ENCODE measurements around the gene C10orf90. TPM values are rescaled to one million over a fixed set of nuclear protein-coding genes. Genes with fewer than 3 reads are reported as not detected.
A peak's percentile ranks its signal among the peaks of the same experiment; 100 is the strongest.

The C10orf90 gene
- total RNA-seq, 2 donors from 2014 or later: 0.19 to 0.26 TPM

GRCh38 chr10:126481181-126481580 is 189.3 kb downstream of the C10orf90 start:
- no peak overlapping the region for H3K4me3 Mint-ChIP-seq
- H3K4me1 Mint-ChIP-seq: peaks cover 10% of the 10 kb centered on the region
- no peak overlapping the region for H3K27ac Mint-ChIP-seq
- H3K36me3 Mint-ChIP-seq (ENCODE audit: low read depth): no peaks in the 10 kb centered on the region
- ATAC-seq (replicated peaks): no peak
- H3K27me3 Mint-ChIP-seq: no peaks in the 10 kb centered on the region
- peaks cover 6% of the 10 kb centered on the region for H3K9me3 Mint-ChIP-seq

DNA sequence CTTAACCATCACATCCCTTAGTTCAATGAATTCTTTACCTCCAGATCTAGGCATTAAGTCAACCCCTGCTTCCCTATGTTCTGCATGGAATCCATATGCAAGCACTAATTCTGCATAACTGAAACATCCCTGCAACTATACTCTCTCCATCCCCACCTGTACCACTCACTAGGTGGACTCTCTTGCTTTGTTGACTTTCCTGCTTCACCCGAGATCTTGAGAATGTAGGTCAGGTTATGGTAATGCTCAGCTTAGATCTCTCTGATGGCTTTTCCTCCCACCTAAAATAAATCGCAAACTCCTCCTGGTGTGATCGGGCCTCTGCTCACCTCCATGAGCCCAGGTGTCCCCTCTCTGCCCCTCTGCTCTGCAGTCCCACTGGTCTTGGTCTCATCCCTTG is 189.8 kb downstream of the C10orf90 start:
- H3K27me3 Mint-ChIP-seq: no peaks in the 10 kb centered on the region
- no peak overlapping the region for H3K4me3 Mint-ChIP-seq
- H3K4me1 Mint-ChIP-seq: peaks cover 10% of the 10 kb centered on the region
- H3K27ac Mint-ChIP-seq: no peak overlapping the region
- H3K36me3 Mint-ChIP-seq (ENCODE audit: low read depth): no peaks in the 10 kb centered on the region
- H3K9me3 Mint-ChIP-seq: peaks cover 6% of the 10 kb centered on the region
- ATAC-seq (replicated peaks): no peak

- Mint-ChIP-seq H3K4me1 (peaks cover 10% of the 10 kb centered on the region), H3K27me3 (no peaks in the 10 kb centered on the region), H3K9me3 (peaks cover 6% of the 10 kb centered on the region), H3K27ac (no peak overlapping the region), H3K4me3 (no peak overlapping the region), H3K36me3 (ENCODE audit: low read depth) (no peaks in the 10 kb centered on the region)
- no peak for ATAC-seq (replicated peaks)
Measured at GRCh38 chr10:126479280-126479895, 191.1 kb downstream of the C10orf90 start.

DNA sequence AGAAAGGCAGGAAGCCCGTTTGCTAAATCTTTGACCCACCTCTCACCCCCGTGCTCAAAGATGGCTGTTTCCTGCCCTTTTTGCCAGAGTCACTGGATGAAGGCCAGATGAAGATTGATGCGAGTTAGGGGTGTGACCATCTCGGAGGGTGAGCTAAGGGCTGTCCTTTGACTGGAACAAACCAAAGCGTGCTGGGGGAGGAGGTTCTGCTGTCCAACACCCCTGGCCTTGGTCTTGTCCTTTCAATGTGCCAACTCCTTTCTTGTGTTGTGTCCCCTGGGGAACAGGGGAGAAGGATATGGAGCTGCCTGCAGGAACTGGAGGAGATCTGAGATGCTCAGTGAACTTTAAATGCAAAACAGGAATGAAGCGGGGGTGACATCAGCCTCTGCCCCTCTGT is 191.9 kb downstream of the C10orf90 start:
- Mint-ChIP-seq H3K9me3 (peaks cover 6% of the 10 kb centered on the region), H3K4me1 (peaks cover 10% of the 10 kb centered on the region), H3K4me3 (no peak overlapping the region), H3K27ac (no peak overlapping the region), H3K36me3 (ENCODE audit: low read depth) (no peaks in the 10 kb centered on the region), H3K27me3 (no peaks in the 10 kb centered on the region)
- no peak for ATAC-seq (replicated peaks)

DNA sequence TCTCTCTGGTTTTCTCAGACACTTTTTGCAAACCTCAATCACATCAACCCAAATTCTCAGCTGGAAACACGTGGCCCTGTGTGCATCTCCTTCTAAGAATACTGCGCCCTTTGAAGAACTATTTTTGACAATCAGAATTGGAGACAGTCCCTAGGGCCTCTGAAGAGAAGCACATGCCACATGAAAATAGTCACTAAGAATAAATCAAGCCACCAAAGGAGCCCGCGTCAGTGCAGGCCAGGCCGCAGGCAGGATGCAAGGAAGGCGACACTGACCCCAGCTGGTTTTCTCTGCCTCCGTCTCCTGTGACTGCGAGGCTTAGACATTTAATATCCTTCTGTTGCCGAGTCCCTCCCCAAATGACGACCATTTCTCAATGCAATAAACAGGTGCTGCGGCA is 194.2 kb downstream of the C10orf90 start:
- peaks cover 10% of the 10 kb centered on the region for H3K4me1 Mint-ChIP-seq
- no peaks in the 10 kb centered on the region for H3K36me3 Mint-ChIP-seq (ENCODE audit: low read depth)
- no peaks in the 10 kb centered on the region for H3K27me3 Mint-ChIP-seq
- no peak overlapping the region for H3K4me3 Mint-ChIP-seq
- peaks cover 6% of the 10 kb centered on the region for H3K9me3 Mint-ChIP-seq
- no peak for ATAC-seq (replicated peaks)
- no peak overlapping the region for H3K27ac Mint-ChIP-seq

DNA sequence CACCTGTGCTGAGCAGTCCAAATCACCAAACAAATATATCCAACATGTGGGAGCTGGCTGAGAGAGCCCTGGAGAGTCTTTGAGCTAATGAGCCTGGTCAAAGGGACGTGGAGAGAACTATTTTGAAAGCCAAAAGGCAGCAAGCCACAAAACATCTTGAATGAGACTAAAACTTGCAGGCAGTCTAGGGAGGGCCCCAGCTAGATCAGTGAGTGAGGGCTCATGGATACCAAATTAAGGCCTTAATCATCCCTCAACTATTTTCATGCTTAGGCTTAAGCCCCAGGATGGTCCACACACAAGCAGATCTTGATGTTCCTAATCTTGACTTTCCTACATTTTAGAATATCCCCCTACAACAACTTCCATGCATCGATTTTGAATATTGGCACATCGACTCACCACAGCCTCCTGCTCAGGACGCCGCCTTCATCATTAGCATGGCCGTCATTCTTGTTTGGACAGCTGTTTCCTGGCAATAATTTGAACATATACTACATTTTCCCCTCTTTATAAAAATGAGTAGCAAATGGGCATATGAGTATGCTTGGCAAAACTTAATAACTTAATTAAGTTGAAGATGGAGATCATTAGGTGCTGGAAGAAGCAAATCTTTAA is 195.3 kb downstream of the C10orf90 start:
- Mint-ChIP-seq H3K4me3 (no peak overlapping the region), H3K27ac (no peak overlapping the region), H3K9me3 (no peaks in the 10 kb centered on the region), H3K27me3 (no peaks in the 10 kb centered on the region), H3K4me1 (peaks cover 5% of the 10 kb centered on the region), H3K36me3 (ENCODE audit: low read depth) (no peaks in the 10 kb centered on the region)
- no peak for ATAC-seq (replicated peaks)

DNA sequence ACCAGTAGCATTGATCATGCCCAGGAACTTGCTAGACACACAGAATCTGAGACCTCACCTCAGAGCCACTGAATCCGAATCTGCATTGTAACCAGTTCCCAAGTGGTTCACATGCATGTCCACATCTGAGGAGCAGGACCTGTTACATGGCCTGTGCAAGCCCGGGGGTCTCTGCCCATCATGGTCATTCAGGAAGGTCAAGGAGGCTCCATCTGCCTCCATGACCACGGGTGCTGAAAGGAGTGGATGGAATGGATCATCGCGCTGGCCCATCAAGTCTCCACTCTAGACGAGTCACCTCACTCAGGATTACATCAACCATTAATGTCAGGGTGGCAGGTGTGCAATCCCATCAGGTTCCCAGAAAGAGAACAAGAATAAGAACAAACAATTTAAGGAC is 196.5 kb downstream of the C10orf90 start:
- Mint-ChIP-seq H3K4me1 (peaks cover 5% of the 10 kb centered on the region), H3K9me3 (no peaks in the 10 kb centered on the region), H3K27ac (no peak overlapping the region)

DNA sequence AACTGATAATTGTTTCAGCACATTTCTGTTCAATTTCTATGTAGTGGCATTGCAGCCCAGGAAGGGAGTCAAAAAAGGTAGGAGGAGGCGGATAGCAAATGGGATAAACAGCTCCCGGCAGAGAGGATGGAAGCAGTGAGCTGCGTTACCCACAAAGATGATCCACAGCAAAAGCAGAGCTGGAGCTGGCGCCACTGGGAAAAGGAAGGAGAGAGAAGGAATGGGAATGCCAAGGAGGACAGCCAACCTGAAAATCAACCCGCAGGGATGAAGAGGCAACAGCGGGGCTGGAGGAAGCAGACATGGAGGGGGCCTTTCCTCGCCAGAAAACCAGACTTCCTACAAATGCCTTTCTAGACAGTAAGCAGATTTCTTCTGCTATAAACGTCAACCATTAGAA is 199.5 kb downstream of the C10orf90 start:
- no peaks in the 10 kb centered on the region for H3K27me3 Mint-ChIP-seq
- H3K4me3 Mint-ChIP-seq: no peak overlapping the region
- H3K27ac Mint-ChIP-seq: no peak overlapping the region
- H3K4me1 Mint-ChIP-seq: peaks cover 5% of the 10 kb centered on the region
- no peak for ATAC-seq (replicated peaks)
- H3K36me3 Mint-ChIP-seq (ENCODE audit: low read depth): no peaks in the 10 kb centered on the region
- H3K9me3 Mint-ChIP-seq: no peaks in the 10 kb centered on the region

More for the DNA sequence above, 196.5 kb downstream of the C10orf90 start:
- H3K36me3 Mint-ChIP-seq (ENCODE audit: low read depth): no peaks in the 10 kb centered on the region
- no peak for ATAC-seq (replicated peaks)
- H3K4me3 Mint-ChIP-seq: no peak overlapping the region
- no peaks in the 10 kb centered on the region for H3K27me3 Mint-ChIP-seq

- H3K4me1 Mint-ChIP-seq: peaks cover 5% of the 10 kb centered on the region
- no peak overlapping the region for H3K27ac Mint-ChIP-seq
- peak overlapping the region; percentile 10 for H3K4me3 Mint-ChIP-seq
- H3K36me3 Mint-ChIP-seq (ENCODE audit: low read depth): no peaks in the 10 kb centered on the region
- ATAC-seq (replicated peaks): no peak
- H3K9me3 Mint-ChIP-seq: no peaks in the 10 kb centered on the region
- H3K27me3 Mint-ChIP-seq: no peaks in the 10 kb centered on the region
Measured at GRCh38 chr10:126469692-126470091, 200.8 kb downstream of the C10orf90 start.

GRCh38 chr10:126468876-126469643 is 201.4 kb downstream of the C10orf90 start:
- Mint-ChIP-seq H3K27me3 (no peaks in the 10 kb centered on the region), H3K27ac (no peak overlapping the region), H3K4me1 (peaks cover 5% of the 10 kb centered on the region), H3K36me3 (ENCODE audit: low read depth) (no peaks in the 10 kb centered on the region), H3K4me3 (peak overlapping the region; percentile 10), H3K9me3 (no peaks in the 10 kb centered on the region)
- peak; percentile 88 for ATAC-seq (replicated peaks)

- H3K4me3 Mint-ChIP-seq: peak overlapping the region; percentile 10
- ATAC-seq (replicated peaks): no peak
Measured at GRCh38 chr10:126468467-126468866, 202.0 kb downstream of the C10orf90 start.

DNA sequence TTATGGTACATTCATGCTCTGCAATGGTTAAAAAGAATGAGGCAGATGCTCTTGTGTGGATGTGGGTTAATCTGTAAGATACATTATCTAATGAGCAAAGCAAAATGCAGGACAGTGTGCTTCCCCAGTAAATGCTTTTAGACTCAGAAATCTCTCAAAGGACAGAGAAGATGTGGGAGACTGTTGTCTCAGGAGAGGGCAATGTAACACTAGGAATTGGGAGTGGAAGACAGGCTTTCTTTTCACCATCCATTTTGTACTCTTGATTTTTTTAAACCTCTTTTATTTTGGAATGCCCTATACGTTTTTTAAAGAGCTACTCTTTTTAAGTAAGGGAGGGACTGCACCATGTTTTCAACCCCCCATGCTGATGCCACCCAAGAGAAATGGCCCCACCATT is 204.7 kb downstream of the C10orf90 start:
- Mint-ChIP-seq H3K27ac (no peak overlapping the region), H3K36me3 (ENCODE audit: low read depth) (no peaks in the 10 kb centered on the region), H3K27me3 (no peaks in the 10 kb centered on the region), H3K4me3 (no peak overlapping the region), H3K9me3 (no peaks in the 10 kb centered on the region), H3K4me1 (peaks cover under 1% of the 10 kb centered on the region)
- ATAC-seq (replicated peaks): no peak

More at GRCh38 chr10:126468467-126468866, 202.0 kb downstream of the C10orf90 start:
- Mint-ChIP-seq H3K4me1 (peaks cover 5% of the 10 kb centered on the region), H3K27me3 (no peaks in the 10 kb centered on the region), H3K27ac (no peak overlapping the region), H3K36me3 (ENCODE audit: low read depth) (no peaks in the 10 kb centered on the region), H3K9me3 (no peaks in the 10 kb centered on the region)

DNA sequence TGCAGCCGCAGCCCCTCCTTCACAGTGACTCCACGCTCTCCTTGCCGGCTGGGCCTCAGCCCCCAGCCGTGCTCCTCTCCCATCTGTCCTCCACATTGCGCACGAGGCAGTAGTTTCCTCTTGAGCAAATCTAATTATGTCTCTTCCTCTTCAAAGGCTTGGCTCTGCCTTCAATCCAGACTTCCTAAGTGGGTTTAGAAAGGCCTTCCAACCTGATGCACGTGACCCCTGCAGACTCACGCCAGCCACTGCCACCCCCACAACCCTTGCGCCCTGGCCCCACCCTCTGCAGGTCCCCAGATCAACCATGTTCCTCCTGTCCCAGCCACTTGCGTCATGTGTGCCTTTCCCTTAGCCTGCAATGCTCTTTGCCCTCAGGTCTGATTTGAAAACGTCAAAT is 207.2 kb downstream of the C10orf90 start:
- H3K36me3 Mint-ChIP-seq (ENCODE audit: low read depth): no peaks in the 10 kb centered on the region
- no peak for ATAC-seq (replicated peaks)
- no peaks in the 10 kb centered on the region for H3K4me1 Mint-ChIP-seq
- H3K9me3 Mint-ChIP-seq: no peaks in the 10 kb centered on the region
- no peaks in the 10 kb centered on the region for H3K27me3 Mint-ChIP-seq
- H3K4me3 Mint-ChIP-seq: no peak overlapping the region
- no peak overlapping the region for H3K27ac Mint-ChIP-seq

GRCh38 chr10:126461289-126461940 is 209.1 kb downstream of the C10orf90 start:
- no peaks in the 10 kb centered on the region for H3K4me1 Mint-ChIP-seq

More at GRCh38 chr10:126461289-126461940, 209.1 kb downstream of the C10orf90 start:
- Mint-ChIP-seq H3K27me3 (no peaks in the 10 kb centered on the region), H3K27ac (no peak overlapping the region), H3K9me3 (no peaks in the 10 kb centered on the region), H3K4me3 (no peak overlapping the region), H3K36me3 (ENCODE audit: low read depth) (no peaks in the 10 kb centered on the region)
- no peak for ATAC-seq (replicated peaks)

Data from activated T-helper 17 cell treated with anti-CD3 and anti-CD28 coated beads, Interleukin-2, amount 50 U/mL, for 72 hours (primary cell).